HepG2 (cell line): Measurements from ENCODE around the gene PDRG1. TPM values are rescaled to one million over a fixed set of nuclear protein-coding genes. Genes with fewer than 3 reads are reported as not detected.
A peak's percentile ranks its signal among the peaks of the same experiment; 100 is the strongest.

Source experiments
- ADNP ChIP-seq: sonication (generic); formaldehyde crosslinking; IDR thresholded peaks from 2 replicates; pipeline ENCODE4 v1.4.0; 2020; ENCODE audit warnings: missing genetic modification reagents
- CENPT ChIP-seq: sonication (generic); formaldehyde crosslinking; IDR thresholded peaks from 2 replicates; pipeline ENCODE4 v1.8.0; 2022; ENCODE audit warnings: low read depth, mild to moderate bottlenecking, moderate library complexity, missing genetic modification reagents
- EZH2 ChIP-seq: conservative IDR thresholded peaks from 2 replicates; pipeline ENCODE4 v1.6.1; 2012; ENCODE audit warnings: mild to moderate bottlenecking, low read depth, low read length, moderate library complexity
- HOXA9 ChIP-seq: sonication (generic); formaldehyde crosslinking; IDR thresholded peaks from 2 replicates; pipeline ENCODE4 v1.8.1; 2022; ENCODE audit warnings: missing genetic modification reagents, mild to moderate bottlenecking, moderate library complexity, borderline replicate concordance
- MLXIP ChIP-seq: sonication (generic); formaldehyde crosslinking; IDR thresholded peaks from 2 replicates; pipeline ENCODE4 v1.9.0; 2021; ENCODE audit warnings: missing genetic modification reagents, borderline replicate concordance
- NAIF1 ChIP-seq: sonication (generic); formaldehyde crosslinking; IDR thresholded peaks from 2 replicates; pipeline ENCODE4 v1.5.0; 2020; ENCODE audit warnings: mild to moderate bottlenecking, missing genetic modification reagents, borderline replicate concordance
- PCBP2 ChIP-seq: fragments of 200-400 bp; formaldehyde crosslinking; optimal IDR thresholded peaks from 2 replicates; pipeline ENCODE3; 2018; ENCODE audit warnings: low read length, low read depth; ENCODE audit not compliant: poor library complexity, severe bottlenecking
- TBL1XR1 ChIP-seq: fragments of 150-350 bp; IDR thresholded peaks from 2 replicates; pipeline ENCODE4 v1.6.1; 2014; ENCODE audit warnings: borderline replicate concordance, low read length; ENCODE audit not compliant: partially characterized antibody
- XRCC5 ChIP-seq: fragments of 200-400 bp; formaldehyde crosslinking; optimal IDR thresholded peaks from 2 replicates; pipeline ENCODE3; 2017; ENCODE audit warnings: mild to moderate bottlenecking, low read length
- ZFAT ChIP-seq: sonication (generic); formaldehyde crosslinking; conservative IDR thresholded peaks from 2 replicates; pipeline ENCODE4 v1.8.1; 2023; ENCODE audit warnings: missing genetic modification reagents, inconsistent platforms
- ZHX1 ChIP-seq: sonication (generic); formaldehyde crosslinking; IDR thresholded peaks from 2 replicates; pipeline ENCODE4 v1.8.1; 2022; ENCODE audit warnings: low read depth, mild to moderate bottlenecking, missing genetic modification reagents
- ZNF142 ChIP-seq: sonication (generic); formaldehyde crosslinking; IDR thresholded peaks from 2 replicates; pipeline ENCODE4 v1.4.0; 2020; ENCODE audit warnings: missing genetic modification reagents
- ZNF30 ChIP-seq: sonication (generic); formaldehyde crosslinking; IDR thresholded peaks from 2 replicates; pipeline ENCODE4 v1.5.0; 2020; ENCODE audit warnings: mild to moderate bottlenecking, missing genetic modification reagents
- ZNF383 ChIP-seq: sonication (generic); formaldehyde crosslinking; IDR thresholded peaks from 2 replicates; pipeline ENCODE4 v1.4.0; 2020; ENCODE audit warnings: missing genetic modification reagents, mild to moderate bottlenecking, borderline replicate concordance
- ZNF550 ChIP-seq: sonication (generic); formaldehyde crosslinking; IDR thresholded peaks from 2 replicates; pipeline ENCODE4 v1.4.0; 2020; ENCODE audit warnings: mild to moderate bottlenecking, missing genetic modification reagents, borderline replicate concordance
- ZNF777 ChIP-seq: sonication (generic); formaldehyde crosslinking; IDR thresholded peaks from 2 replicates; pipeline ENCODE4 v1.4.0; 2020; ENCODE audit warnings: missing genetic modification reagents
- polyA plus RNA-seq, 8 experiments: library from polyadenylated mRNA; depleted of rRNA in 3 of 8; stranded (reverse) in 7 of 8; unstranded in 1 of 8; fragments of >200 nt; fragmentation: Illumina TruSeq in 4 of 8; extraction: Trizol in 4 of 8; gene quantifications; 2 replicates each; pipeline versions ENCODE4 v1.2.1 to v1.2.3, GENCODE V29; 2011 to 2016; ENCODE audit warnings: low read depth in 4 of 8, missing spikeins in 1 of 8, mixed read lengths in 1 of 8; ENCODE audit not compliant: insufficient read depth in 1 of 8
- total RNA-seq, 5 experiments: library from RNA; depleted of rRNA; stranded (reverse); fragments of >200 nt; fragmentation: Illumina TruSeq; extraction: Trizol; gene quantifications; 2 replicates each; pipeline ENCODE4 v1.2.3, GENCODE V29; 2016; ENCODE audit warnings: low read depth in 1 of 5

PDRG1 gene
- total and polyA plus RNA-seq, 2 of the 13 experiments (the other 11 are each of a cell fraction or from before 2014, with no cell fraction given), result 16.6 to 18.0 TPM

- no peak for TF ChIP-seq EZH2
- TF ChIP-seq ZNF142, result peak; percentile 83
- TF ChIP-seq HOXA9 (CRISPR knock-in tag), result no peak; the same call in 1 of the 2 replicates
- no peak; the same call in 1 of the 2 replicates for TF ChIP-seq ZHX1 (CRISPR knock-in tag)
- peak; percentile 99 for TF ChIP-seq XRCC5
- no peak for TF ChIP-seq ZNF383
- peak; percentile 66 for TF ChIP-seq ZNF777 (CRISPR knock-in tag)
- 0 out of 2 replicates have a peak, but pooled peaks have one; percentile 76 for TF ChIP-seq ZNF30 (CRISPR knock-in tag)
- no peak for TF ChIP-seq ADNP (CRISPR knock-in tag)
- TF ChIP-seq PCBP2, result no peak
- TF ChIP-seq CENPT (CRISPR knock-in tag), result no peak
- peak; percentile 69 for TF ChIP-seq MLXIP (CRISPR knock-in tag)
- 0 out of 2 replicates have a peak, but pooled peaks have one; percentile 70 for TF ChIP-seq ZFAT (CRISPR knock-in tag)
- TF ChIP-seq TBL1XR1, result peak; percentile 79
- 0 out of 2 replicates have a peak, but pooled peaks have one; percentile 41 for TF ChIP-seq NAIF1 (CRISPR knock-in tag)
- no peak for TF ChIP-seq ZNF550
These were observed at the start of gene PDRG1 (continued) for GRCh38 chr20:31951530-31952453.
